Kidney epithelial cell (primary cell): ENCODE measurements around the gene CMPK1. TPM values are rescaled to one million over a fixed set of nuclear protein-coding genes. Genes with fewer than 3 reads are reported as not detected.

Experiments
- DNase-seq: peaks from one replicate; pipeline ENCODE4 v3.0.0-alpha.2; 2010; ENCODE audit warnings: low read depth
- H3K27me3 ChIP-seq: 2 replicates; pipeline ENCODE4 v1.6.0; 2011; ENCODE audit warnings: low read length; ENCODE audit not compliant: control insufficient read depth, insufficient read depth
- H3K36me3 ChIP-seq: 2 replicates; pipeline ENCODE4 v1.5.1; 2011; ENCODE audit warnings: low read length; ENCODE audit not compliant: control insufficient read depth, insufficient read depth
- H3K4me3 ChIP-seq: 2 replicates; pipeline ENCODE4 v1.5.1; 2011; ENCODE audit warnings: low read depth, mild to moderate bottlenecking, control low read depth, low read length
- total RNA-seq: library from RNA; depleted of rRNA; stranded (reverse); fragments of >200 nt; gene quantifications from 2 replicates; pipeline ENCODE4 v1.2.3, GENCODE V29; 2015
- TF ChIP-seq, protein P1 (sequence below): IDR thresholded peaks from 2 replicates; pipeline ENCODE4 v1.5.1; 2011; ENCODE audit warnings: mild to moderate bottlenecking, moderate library complexity, low read length, control low read depth, inconsistent platforms; ENCODE audit not compliant: insufficient read depth, poor library complexity, severe bottlenecking

Gene CMPK1
- total RNA-seq, 1 donor from 2014 or later = 74.7 TPM

GRCh38 chr1:47410068-47410455 lies 76.5 kb downstream of the CMPK1 start:
- TF ChIP-seq, protein P1, sequence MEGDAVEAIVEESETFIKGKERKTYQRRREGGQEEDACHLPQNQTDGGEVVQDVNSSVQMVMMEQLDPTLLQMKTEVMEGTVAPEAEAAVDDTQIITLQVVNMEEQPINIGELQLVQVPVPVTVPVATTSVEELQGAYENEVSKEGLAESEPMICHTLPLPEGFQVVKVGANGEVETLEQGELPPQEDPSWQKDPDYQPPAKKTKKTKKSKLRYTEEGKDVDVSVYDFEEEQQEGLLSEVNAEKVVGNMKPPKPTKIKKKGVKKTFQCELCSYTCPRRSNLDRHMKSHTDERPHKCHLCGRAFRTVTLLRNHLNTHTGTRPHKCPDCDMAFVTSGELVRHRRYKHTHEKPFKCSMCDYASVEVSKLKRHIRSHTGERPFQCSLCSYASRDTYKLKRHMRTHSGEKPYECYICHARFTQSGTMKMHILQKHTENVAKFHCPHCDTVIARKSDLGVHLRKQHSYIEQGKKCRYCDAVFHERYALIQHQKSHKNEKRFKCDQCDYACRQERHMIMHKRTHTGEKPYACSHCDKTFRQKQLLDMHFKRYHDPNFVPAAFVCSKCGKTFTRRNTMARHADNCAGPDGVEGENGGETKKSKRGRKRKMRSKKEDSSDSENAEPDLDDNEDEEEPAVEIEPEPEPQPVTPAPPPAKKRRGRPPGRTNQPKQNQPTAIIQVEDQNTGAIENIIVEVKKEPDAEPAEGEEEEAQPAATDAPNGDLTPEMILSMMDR = no peak
- no peaks in the 10 kb centered on the region for H3K36me3 ChIP-seq
- H3K4me3 ChIP-seq = no peak overlapping the region

GRCh38 chr1:47411436-47411835 lies 77.8 kb downstream of the CMPK1 start:
- no peaks in the 10 kb centered on the region for H3K36me3 ChIP-seq
- H3K4me3 ChIP-seq = no peak overlapping the region
- DNase-seq = no peak
- TF ChIP-seq, protein P1 = no peak
- H3K27me3 ChIP-seq = peaks cover 13% of the 10 kb centered on the region

More at GRCh38 chr1:47410068-47410455, 76.5 kb downstream of the CMPK1 start:
- H3K27me3 ChIP-seq = peaks cover 2% of the 10 kb centered on the region
- DNase-seq = no peak

GRCh38 chr1:47412437-47412836 lies 78.8 kb downstream of the CMPK1 start:
- H3K4me3 ChIP-seq = no peak overlapping the region
- H3K36me3 ChIP-seq = no peaks in the 10 kb centered on the region
- TF ChIP-seq, protein P1 = no peak
- DNase-seq = no peak
- peaks cover 20% of the 10 kb centered on the region for H3K27me3 ChIP-seq

- TF ChIP-seq, protein P1 = no peak
- H3K36me3 ChIP-seq = no peaks in the 10 kb centered on the region
- no peak for DNase-seq
- H3K4me3 ChIP-seq = peak within 1 kb of the TSS; percentile 21
- peaks cover 33% of the 10 kb centered on the region for H3K27me3 ChIP-seq
These were observed 82.2 kb downstream of the CMPK1 start, which contains the start of gene FOXE3 for GRCh38 chr1:47415728-47416318. Gene FOXE3, plus strand, starts transcription at chr1:47416285. Its CDS starts 31 bp downstream, at chr1:47416316.

DNA sequence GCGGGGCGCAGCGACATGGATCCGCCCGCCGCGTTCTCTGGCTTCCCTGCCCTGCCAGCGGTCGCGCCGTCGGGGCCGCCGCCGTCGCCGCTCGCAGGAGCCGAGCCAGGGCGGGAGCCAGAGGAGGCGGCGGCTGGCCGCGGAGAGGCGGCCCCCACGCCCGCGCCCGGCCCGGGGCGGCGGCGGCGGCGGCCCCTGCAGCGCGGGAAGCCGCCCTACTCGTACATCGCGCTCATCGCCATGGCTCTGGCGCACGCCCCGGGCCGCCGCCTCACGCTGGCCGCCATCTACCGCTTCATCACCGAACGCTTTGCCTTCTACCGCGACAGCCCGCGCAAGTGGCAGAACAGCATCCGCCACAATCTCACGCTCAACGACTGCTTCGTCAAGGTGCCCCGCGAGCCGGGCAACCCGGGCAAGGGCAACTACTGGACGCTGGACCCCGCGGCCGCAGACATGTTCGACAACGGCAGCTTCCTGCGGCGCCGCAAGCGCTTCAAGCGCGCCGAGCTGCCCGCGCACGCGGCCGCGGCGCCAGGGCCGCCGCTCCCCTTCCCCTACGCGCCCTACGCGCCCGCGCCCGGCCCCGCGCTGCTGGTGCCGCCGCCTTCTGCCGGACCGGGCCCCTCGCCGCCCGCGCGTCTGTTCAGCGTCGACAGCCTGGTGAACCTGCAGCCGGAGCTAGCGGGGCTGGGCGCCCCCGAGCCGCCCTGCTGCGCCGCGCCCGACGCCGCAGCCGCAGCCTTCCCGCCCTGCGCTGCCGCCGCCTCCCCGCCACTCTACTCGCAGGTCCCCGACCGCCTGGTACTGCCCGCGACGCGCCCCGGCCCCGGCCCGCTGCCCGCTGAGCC lies 83.0 kb downstream of the CMPK1 start:
- no peak for DNase-seq
- Histone ChIP-seq H3K36me3 (no peaks in the 10 kb centered on the region), H3K4me3 (peak overlapping the region; percentile 21), H3K27me3 (peaks cover 33% of the 10 kb centered on the region)
- TF ChIP-seq, protein P1 = no peak
